Measurements from ENCODE around the gene SPATA16. TPM values are rescaled to one million over a fixed set of nuclear protein-coding genes. Genes with fewer than 3 reads are reported as not detected.
"Not testable (repeated sequence)": the region's sequence is repeated elsewhere in the genome, so short reads cannot be mapped to it uniquely, and the experiment has no call there.

The SPATA16 gene, protein sequence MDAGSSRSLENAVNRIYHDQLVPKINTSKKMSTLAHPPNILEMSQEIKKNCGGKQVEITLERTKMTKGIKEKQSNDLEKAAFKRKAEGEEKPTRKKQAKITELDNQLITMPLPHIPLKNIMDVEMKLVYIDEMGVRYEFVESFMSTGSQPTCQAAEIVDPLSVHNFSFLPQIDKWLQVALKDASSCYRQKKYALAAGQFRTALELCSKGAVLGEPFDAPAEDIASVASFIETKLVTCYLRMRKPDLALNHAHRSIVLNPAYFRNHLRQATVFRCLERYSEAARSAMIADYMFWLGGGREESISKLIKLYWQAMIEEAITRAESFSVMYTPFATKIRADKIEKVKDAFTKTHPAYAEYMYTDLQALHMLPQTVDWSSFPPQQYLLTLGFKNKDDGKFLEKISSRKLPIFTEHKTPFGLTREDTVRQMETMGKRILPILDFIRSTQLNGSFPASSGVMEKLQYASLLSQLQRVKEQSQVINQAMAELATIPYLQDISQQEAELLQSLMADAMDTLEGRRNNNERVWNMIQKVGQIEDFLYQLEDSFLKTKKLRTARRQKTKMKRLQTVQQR
- total RNA-seq: not detected

DNA sequence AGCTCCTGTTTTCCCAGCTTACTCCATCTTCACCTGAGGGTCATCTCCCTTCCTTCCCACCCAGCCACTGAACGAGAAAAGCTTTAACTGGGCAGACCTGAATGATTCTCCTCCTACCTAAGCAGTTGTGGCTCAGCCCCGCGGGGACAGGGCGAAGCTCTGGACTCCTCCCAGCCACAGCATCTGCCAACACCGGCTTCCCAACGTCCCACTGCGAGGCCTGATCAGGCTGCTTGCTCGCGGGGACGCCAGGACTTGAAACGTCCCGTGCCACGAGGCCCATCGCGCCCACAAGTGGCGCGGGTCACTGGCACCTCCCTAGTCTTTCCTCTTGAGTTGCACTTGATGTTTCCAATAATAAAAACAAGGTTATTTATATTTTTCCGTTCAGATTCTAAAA, at the start of gene SPATA16:
Gene SPATA16, minus strand, starts transcription at position 250 of the 400 bp plus-strand sequence. CDS start 23,504 bp downstream, outside the sequence.
- no peak within 1 kb of the TSS for H3K4me3 ChIP-seq
- no peaks in the 10 kb centered on the region for H3K4me1 ChIP-seq
- no peaks in the 10 kb centered on the region for H3K9me3 ChIP-seq
- H3K36me3 ChIP-seq: no peaks in the 10 kb centered on the region
- TF ChIP-seq, protein P1, sequence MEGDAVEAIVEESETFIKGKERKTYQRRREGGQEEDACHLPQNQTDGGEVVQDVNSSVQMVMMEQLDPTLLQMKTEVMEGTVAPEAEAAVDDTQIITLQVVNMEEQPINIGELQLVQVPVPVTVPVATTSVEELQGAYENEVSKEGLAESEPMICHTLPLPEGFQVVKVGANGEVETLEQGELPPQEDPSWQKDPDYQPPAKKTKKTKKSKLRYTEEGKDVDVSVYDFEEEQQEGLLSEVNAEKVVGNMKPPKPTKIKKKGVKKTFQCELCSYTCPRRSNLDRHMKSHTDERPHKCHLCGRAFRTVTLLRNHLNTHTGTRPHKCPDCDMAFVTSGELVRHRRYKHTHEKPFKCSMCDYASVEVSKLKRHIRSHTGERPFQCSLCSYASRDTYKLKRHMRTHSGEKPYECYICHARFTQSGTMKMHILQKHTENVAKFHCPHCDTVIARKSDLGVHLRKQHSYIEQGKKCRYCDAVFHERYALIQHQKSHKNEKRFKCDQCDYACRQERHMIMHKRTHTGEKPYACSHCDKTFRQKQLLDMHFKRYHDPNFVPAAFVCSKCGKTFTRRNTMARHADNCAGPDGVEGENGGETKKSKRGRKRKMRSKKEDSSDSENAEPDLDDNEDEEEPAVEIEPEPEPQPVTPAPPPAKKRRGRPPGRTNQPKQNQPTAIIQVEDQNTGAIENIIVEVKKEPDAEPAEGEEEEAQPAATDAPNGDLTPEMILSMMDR (IDR thresholded peaks at IDR 0.05): no peak
- DNase-seq (ENCODE audit: low spot score): no peak
- H3K27ac ChIP-seq: no peak within 1 kb of the TSS
- no peaks in the 10 kb centered on the region for H3K27me3 ChIP-seq

DNA sequence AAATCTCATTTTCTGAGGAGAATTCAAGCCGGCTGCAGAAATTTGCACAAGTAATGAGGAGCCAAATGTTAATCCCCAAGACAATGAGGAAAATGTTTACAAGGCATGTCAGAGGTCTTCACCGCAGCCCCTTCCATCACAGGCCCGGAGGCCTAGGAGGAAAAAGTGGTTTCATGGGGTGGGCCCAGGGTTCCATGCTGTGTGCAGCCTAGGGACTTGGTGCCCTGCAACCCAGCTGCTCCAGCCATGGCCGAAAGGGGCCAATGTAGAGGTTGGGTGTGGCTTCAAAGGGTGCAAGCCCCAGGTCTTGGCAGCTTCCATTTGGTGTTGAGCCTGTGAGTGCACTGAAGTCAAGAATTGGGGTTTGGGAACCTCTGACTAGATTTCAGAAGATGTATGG, 42.0 kb upstream of the SPATA16 start:
- H3K9me3 ChIP-seq; H3K27me3 ChIP-seq; H3K27ac ChIP-seq; DNase-seq (ENCODE audit: low spot score); H3K36me3 ChIP-seq; H3K4me1 ChIP-seq; H3K4me3 ChIP-seq: not testable (repeated sequence)

DNA sequence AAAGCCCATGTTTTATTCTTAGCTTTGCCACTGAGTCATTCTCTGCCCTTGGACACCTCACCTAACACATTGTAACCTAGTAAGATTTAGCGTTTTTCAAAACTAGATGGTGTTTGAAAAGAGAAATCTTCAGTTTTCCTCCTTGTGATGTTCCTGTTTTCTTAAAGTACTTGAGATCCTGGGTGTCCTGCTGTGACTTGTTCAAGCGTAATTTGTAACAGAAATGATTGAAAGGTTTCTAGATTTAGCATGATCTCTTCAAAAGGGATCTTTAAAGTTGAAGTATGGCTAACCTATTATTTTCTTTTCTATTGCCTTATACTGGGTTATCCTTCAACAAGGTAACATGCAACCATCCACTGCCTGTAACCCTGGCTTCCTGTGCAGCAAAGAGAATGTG, 32.6 kb upstream of the SPATA16 start:
- no peaks in the 10 kb centered on the region for H3K9me3 ChIP-seq
- TF ChIP-seq, protein P1 (IDR thresholded peaks at IDR 0.05): no peak
- H3K27ac ChIP-seq: no peak overlapping the region
- H3K27me3 ChIP-seq: no peaks in the 10 kb centered on the region
- H3K4me1 ChIP-seq: no peaks in the 10 kb centered on the region
- H3K36me3 ChIP-seq: no peaks in the 10 kb centered on the region
- DNase-seq (ENCODE audit: low spot score): no peak
- no peak overlapping the region for H3K4me3 ChIP-seq

DNA sequence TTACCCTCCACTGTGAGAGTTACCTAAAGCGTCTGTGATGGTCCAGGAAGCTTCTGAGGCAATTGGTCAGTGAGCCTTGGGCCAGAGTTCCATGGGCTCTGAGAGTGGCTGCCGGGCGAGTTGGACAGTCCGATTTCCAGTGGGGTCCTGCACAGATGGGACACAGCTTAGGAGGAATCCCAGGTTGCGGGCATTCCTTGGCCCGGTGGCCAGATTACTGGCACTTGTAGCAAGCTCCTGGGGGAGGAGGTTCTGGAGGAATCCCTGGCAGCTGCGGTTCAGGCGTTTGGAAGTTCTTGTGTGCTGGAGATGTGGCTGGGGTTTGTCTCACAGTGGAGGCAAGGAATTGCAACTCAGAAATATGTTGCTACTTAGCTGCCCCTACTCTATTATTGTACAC, 18.1 kb upstream of the SPATA16 start:
- not testable (repeated sequence) for H3K36me3 ChIP-seq; H3K27ac ChIP-seq; H3K9me3 ChIP-seq; H3K4me1 ChIP-seq; H3K4me3 ChIP-seq; H3K27me3 ChIP-seq; DNase-seq (ENCODE audit: low spot score)

DNA sequence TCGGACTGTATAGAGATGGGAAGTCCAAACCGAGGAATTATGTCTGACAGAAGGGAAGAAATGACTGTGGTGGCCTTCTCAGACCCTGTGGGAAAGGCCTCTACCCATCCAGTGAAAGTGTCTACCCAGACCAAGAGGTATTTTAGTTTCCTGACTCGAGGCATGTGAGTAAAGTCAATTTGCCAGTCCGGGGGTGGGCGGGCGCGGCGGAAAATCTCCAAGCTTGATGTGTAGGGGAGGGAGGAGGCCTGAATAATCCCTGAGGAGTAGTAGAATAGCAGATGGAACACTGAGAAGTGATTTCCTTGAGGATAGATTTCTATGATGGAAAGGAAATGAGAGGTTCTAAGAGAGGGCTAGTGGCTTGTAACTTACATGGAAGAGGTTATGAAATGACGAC, 15.5 kb upstream of the SPATA16 start:
- DNase-seq (ENCODE audit: low spot score); H3K4me3 ChIP-seq; H3K4me1 ChIP-seq; H3K36me3 ChIP-seq; H3K27me3 ChIP-seq; H3K9me3 ChIP-seq; H3K27ac ChIP-seq: not testable (repeated sequence)

DNA sequence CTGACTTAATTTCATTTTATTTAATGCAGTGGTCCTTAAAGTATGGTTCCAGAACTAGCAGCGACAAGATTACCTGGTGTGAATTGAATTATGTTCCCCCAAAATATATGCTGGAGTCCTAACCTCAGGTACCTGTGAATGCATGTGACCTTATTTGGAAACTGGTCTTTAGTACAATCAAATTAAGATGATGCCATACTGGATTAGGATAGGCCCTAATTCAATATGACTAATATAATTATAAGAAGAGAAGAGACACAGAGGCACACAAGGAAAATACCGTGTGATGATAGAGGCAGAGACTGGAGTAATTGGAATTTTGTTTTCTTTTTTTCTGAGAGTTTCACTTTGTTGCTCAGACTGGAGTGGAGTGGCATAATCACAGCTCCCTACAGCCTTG, 12.6 kb upstream of the SPATA16 start:
- Histone ChIP-seq H3K27me3 (no peaks in the 10 kb centered on the region), H3K36me3 (no peaks in the 10 kb centered on the region), H3K9me3 (no peaks in the 10 kb centered on the region), H3K4me1 (no peaks in the 10 kb centered on the region), H3K27ac (no peak overlapping the region), H3K4me3 (no peak overlapping the region)
- no peak for DNase-seq (ENCODE audit: low spot score)
- TF ChIP-seq, protein P1 (IDR thresholded peaks at IDR 0.05): no peak

DNA sequence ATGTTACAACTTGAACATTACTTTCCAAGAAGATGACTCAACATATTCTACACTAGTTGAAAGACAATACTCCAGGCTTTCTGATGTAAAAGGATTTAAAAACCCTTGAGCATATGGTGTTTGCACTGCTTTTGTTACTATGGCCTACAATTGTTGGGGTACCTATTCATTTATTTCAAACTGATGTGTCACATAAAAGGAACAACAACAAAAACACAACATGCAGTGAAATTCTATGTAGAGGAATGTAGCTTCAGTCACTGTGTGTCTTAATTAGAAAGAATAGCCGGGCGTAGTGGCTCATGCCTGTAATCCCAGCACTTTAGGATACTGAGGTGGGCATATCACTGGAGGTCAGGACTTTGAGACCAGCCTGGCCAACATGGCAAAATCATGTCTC, 1.6 kb downstream of the SPATA16 start:
- H3K9me3 ChIP-seq: no peaks in the 10 kb centered on the region
- DNase-seq (ENCODE audit: low spot score): no peak
- H3K36me3 ChIP-seq: no peaks in the 10 kb centered on the region
- TF ChIP-seq, protein P1 (IDR thresholded peaks at IDR 0.05): no peak
- H3K27me3 ChIP-seq: no peaks in the 10 kb centered on the region
- H3K4me3 ChIP-seq: no peak overlapping the region
- no peaks in the 10 kb centered on the region for H3K4me1 ChIP-seq
- no peak overlapping the region for H3K27ac ChIP-seq

Measured in right atrium auricular region (tissue), 2 donors.